ENCODE measurements around the gene ZNF580.
A peak's percentile ranks its signal among the peaks of the same experiment; 100 is the strongest.

Gene ZNF580

DNA sequence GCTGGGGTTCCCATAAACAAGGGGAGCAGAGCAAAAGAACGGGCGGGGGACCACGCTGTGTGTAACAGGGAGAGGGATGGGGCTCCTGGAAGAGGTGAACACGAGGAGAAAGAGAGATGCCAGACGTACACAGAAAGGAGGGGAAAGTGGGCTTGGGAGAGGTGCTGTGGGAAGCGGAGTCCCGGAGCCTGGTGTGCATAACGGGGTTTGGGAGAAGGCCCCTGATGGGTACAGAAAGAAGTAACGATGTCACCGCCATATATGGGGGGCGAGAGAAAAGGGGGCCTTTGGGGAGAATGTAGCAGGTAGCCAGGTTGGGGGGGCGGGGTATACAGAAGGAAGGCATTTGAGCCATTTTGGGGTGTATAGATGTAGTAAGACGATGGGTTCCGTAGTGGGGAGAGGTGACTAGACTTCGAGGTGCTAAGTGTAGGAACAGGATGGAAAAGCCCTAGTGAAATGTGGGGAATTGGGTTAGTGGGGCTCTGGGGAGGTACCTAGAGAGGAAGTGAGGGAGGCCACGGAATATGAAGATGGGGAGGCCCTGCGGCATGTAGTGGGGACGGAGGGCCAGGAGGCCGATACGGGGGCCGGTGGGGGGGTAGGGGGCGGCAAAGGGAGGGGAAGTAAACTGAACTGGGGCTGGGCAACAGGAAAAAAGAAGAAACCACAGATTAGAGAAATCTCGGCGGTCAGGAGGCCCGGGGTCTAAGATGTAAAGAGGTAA is 787 bp downstream of the ZNF580 start:
- Histone ChIP-seq H3K4me1 (ENCODE audit: control insufficient read depth, insufficient read depth, low read length) (peaks cover 20% of the 10 kb centered on the region), H3K9me3 (ENCODE audit: control insufficient read depth, insufficient read depth, low read depth, low read length) (no peaks in the 10 kb centered on the region), H3K36me3 (ENCODE audit: control insufficient read depth in 2 of 2, insufficient read depth in 1 of 2, low read length in 2 of 2) (peaks cover 17 to 29% of the 10 kb centered on the region in 2 experiments; a peak in 2 of 3 replicates), H3K27ac (ENCODE audit: extremely low read depth, low read depth, low read length) (peak overlapping the region; percentile 96), H3K4me3 (ENCODE audit: low read depth, low read length) (peak overlapping the region; percentile 61)
- ChIA-PET CTCF (interaction anchor here (0.9 to 1.9 kb wide), 3 partner anchors 9 to 52 kb away, joined by 4 to 8 read pairs (median 5); no protein-coding TSS in a partner anchor), POLR2A (interaction anchor here (0.6 to 2.2 kb wide), 6 partner anchors 9 to 43 kb away, joined by 3 to 36 read pairs (median 4); partner anchors contain the start of genes FIZ1, U2AF2 and ZNF784)
- TF ChIP-seq ZNF266 (tag by site-specific recombination; IDR thresholded peaks at IDR 0.05; ENCODE audit: low read depth) (no peak), WT1 (tag by site-specific recombination; IDR thresholded peaks at IDR 0.05) (peak; percentile 36; the same call in 1 of the 2 replicates), ZNF311 (tag by site-specific recombination; IDR thresholded peaks at IDR 0.05; ENCODE audit: borderline replicate concordance) (no peak), ZBTB20 (tag by site-specific recombination; IDR thresholded peaks at IDR 0.05) (peak; percentile 96), ZNF366 (tag by site-specific recombination; conservative IDR thresholded peaks at IDR 0.05) (peak; percentile 78), SP2 (tag by site-specific recombination; IDR thresholded peaks at IDR 0.05) (peak; percentile 19; the same call in 1 of the 2 replicates), ZBTB7A (tag by site-specific recombination; IDR thresholded peaks at IDR 0.05; ENCODE audit: low read depth) (peak; percentile 36; the same call in 1 of the 2 replicates), HOXD13 (CRISPR knock-in tag; IDR thresholded peaks at IDR 0.05; ENCODE audit: borderline replicate concordance) (no peak), PRDM1 (tag by site-specific recombination; IDR thresholded peaks at IDR 0.05) (peak; percentile 93), FEZF1 (tag by site-specific recombination; IDR thresholded peaks at IDR 0.05) (no peak), ZNF623 (tag by site-specific recombination; IDR thresholded peaks at IDR 0.05) (0 out of 2 replicates have a peak, but pooled peaks have one; percentile 7), ZNF24 (tag by site-specific recombination; IDR thresholded peaks at IDR 0.05) (0 out of 2 replicates have a peak, but pooled peaks have one; percentile 19), PRDM10 (tag by site-specific recombination; IDR thresholded peaks at IDR 0.05) (peak; percentile 52; the same call in 1 of the 2 replicates), ZEB2 (tag by site-specific recombination; IDR thresholded peaks at IDR 0.05) (0 out of 2 replicates have a peak, but pooled peaks have one; percentile 10), ZNF571 (tag by site-specific recombination; IDR thresholded peaks at IDR 0.05) (no peak), HIC1 (tag by site-specific recombination; IDR thresholded peaks at IDR 0.05) (no peak), ZNF596 (tag by site-specific recombination; IDR thresholded peaks at IDR 0.05) (no peak), GLIS2 (tag by site-specific recombination; IDR thresholded peaks at IDR 0.05) (peak; percentile 1; the same call in 1 of the 2 replicates), ZNF26 (tag by site-specific recombination; IDR thresholded peaks at IDR 0.05) (no peak), ZNF76 (tag by site-specific recombination; IDR thresholded peaks at IDR 0.05; ENCODE audit: borderline replicate concordance, low read depth) (0 out of 2 replicates have a peak, but pooled peaks have one; percentile 43), GFI1B (tag by site-specific recombination; IDR thresholded peaks at IDR 0.05) (0 out of 2 replicates have a peak, but pooled peaks have one; percentile 6), ZXDB (tag by site-specific recombination; IDR thresholded peaks at IDR 0.05) (peak; percentile 63)
- TF ChIP-seq, protein P1, sequence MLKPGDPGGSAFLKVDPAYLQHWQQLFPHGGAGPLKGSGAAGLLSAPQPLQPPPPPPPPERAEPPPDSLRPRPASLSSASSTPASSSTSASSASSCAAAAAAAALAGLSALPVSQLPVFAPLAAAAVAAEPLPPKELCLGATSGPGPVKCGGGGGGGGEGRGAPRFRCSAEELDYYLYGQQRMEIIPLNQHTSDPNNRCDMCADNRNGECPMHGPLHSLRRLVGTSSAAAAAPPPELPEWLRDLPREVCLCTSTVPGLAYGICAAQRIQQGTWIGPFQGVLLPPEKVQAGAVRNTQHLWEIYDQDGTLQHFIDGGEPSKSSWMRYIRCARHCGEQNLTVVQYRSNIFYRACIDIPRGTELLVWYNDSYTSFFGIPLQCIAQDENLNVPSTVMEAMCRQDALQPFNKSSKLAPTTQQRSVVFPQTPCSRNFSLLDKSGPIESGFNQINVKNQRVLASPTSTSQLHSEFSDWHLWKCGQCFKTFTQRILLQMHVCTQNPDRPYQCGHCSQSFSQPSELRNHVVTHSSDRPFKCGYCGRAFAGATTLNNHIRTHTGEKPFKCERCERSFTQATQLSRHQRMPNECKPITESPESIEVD (tag by site-specific recombination; IDR thresholded peaks at IDR 0.05): no peak
- TF ChIP-seq, protein P2, sequence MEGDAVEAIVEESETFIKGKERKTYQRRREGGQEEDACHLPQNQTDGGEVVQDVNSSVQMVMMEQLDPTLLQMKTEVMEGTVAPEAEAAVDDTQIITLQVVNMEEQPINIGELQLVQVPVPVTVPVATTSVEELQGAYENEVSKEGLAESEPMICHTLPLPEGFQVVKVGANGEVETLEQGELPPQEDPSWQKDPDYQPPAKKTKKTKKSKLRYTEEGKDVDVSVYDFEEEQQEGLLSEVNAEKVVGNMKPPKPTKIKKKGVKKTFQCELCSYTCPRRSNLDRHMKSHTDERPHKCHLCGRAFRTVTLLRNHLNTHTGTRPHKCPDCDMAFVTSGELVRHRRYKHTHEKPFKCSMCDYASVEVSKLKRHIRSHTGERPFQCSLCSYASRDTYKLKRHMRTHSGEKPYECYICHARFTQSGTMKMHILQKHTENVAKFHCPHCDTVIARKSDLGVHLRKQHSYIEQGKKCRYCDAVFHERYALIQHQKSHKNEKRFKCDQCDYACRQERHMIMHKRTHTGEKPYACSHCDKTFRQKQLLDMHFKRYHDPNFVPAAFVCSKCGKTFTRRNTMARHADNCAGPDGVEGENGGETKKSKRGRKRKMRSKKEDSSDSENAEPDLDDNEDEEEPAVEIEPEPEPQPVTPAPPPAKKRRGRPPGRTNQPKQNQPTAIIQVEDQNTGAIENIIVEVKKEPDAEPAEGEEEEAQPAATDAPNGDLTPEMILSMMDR (tag by site-specific recombination; IDR thresholded peaks at IDR 0.05): peak; percentile 7; the same call in 1 of the 2 replicates
- TF ChIP-seq, protein P3, sequence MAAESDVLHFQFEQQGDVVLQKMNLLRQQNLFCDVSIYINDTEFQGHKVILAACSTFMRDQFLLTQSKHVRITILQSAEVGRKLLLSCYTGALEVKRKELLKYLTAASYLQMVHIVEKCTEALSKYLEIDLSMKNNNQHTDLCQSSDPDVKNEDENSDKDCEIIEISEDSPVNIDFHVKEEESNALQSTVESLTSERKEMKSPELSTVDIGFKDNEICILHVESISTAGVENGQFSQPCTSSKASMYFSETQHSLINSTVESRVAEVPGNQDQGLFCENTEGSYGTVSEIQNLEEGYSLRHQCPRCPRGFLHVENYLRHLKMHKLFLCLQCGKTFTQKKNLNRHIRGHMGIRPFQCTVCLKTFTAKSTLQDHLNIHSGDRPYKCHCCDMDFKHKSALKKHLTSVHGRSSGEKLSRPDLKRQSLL (tag by site-specific recombination; IDR thresholded peaks at IDR 0.05): no peak

Measured in HEK293 (cell line).